CD14-positive monocyte (primary cell): ENCODE data around the gene CELF2. TPM values are rescaled to one million over a fixed set of nuclear protein-coding genes. Genes with fewer than 3 reads are reported as not detected.

Source experiments
- DNase-seq, 3 donors: peaks; one replicate each; pipeline ENCODE4 v3.0.0-alpha.2; 2011 to 2022
- H2AFZ ChIP-seq: 2 replicates; pipeline ENCODE4 v1.6.0; 2012; ENCODE audit warnings: mild to moderate bottlenecking, low read depth, low read length, inconsistent platforms; ENCODE audit not compliant: insufficient read depth, poor library complexity, severe bottlenecking
- H3K27ac ChIP-seq, 2 donors: 1 replicate in 1 of 2; 2 replicates in 1 of 2; pipeline ENCODE4 v1.5.1; 2012 to 2013; ENCODE audit warnings: low read length in 2 of 2, control low read depth in 1 of 2, inconsistent platforms in 1 of 2, low read depth in 1 of 2, mild to moderate bottlenecking in 1 of 2
- H3K27me3 ChIP-seq, 2 donors: one replicate each; pipeline versions ENCODE4 v1.6.0 to v1.6.1; 2011 to 2013; ENCODE audit warnings: low read length in 2 of 2; ENCODE audit not compliant: control insufficient read depth in 2 of 2, insufficient read depth in 2 of 2
- H3K36me3 ChIP-seq, 2 donors: replicated peaks in 1 of 2; 1 replicate in 1 of 2; 2 replicates in 1 of 2; pipeline versions ENCODE4 v1.5.1 to v1.6.1; 2012 to 2013; ENCODE audit warnings: low read length in 2 of 2, control low read depth in 1 of 2, inconsistent platforms in 1 of 2, mild to moderate bottlenecking in 1 of 2; ENCODE audit not compliant: insufficient read depth in 2 of 2, control insufficient read depth in 1 of 2
- H3K4me1 ChIP-seq, 2 donors: 1 replicate in 1 of 2; 2 replicates in 1 of 2; pipeline versions ENCODE4 v1.5.1 to v1.6.1; 2012 to 2013; ENCODE audit warnings: low read length in 2 of 2, control low read depth in 1 of 2, inconsistent platforms in 1 of 2, mild to moderate bottlenecking in 1 of 2, moderate library complexity in 1 of 2; ENCODE audit not compliant: insufficient read depth in 2 of 2, control insufficient read depth in 1 of 2
- H3K4me2 ChIP-seq: replicated peaks from 2 replicates; pipeline ENCODE3; 2012; ENCODE audit warnings: low read length, moderate library complexity, mild to moderate bottlenecking; ENCODE audit not compliant: poor library complexity, severe bottlenecking; ENCODE audit errors: extremely low read depth
- H3K4me3 ChIP-seq, 3 experiments: fragments of 200-600 bp in 1 of 3; sonication (generic) in 1 of 3; replicated peaks in 1 of 3; 1 replicate in 2 of 3; 2 replicates in 1 of 3; pipeline ENCODE4 v1.5.1; 2011 to 2013; ENCODE audit warnings: low read length in 3 of 3, mild to moderate bottlenecking in 3 of 3, control low read depth in 2 of 3, low read depth in 2 of 3, inconsistent platforms in 1 of 3, moderate library complexity in 1 of 3
- H3K79me2 ChIP-seq: 2 replicates; pipeline ENCODE4 v1.6.0; 2012; ENCODE audit warnings: mild to moderate bottlenecking, control low read depth, inconsistent platforms, low read length, moderate library complexity; ENCODE audit not compliant: insufficient read depth
- H3K9ac ChIP-seq: 2 replicates; pipeline ENCODE4 v1.6.0; 2017; ENCODE audit warnings: low read length, mild to moderate bottlenecking; ENCODE audit not compliant: insufficient read depth, poor library complexity, severe bottlenecking
- H3K9me3 ChIP-seq, 2 donors: replicated peaks in 1 of 2; 1 replicate in 1 of 2; 2 replicates in 1 of 2; pipeline versions ENCODE4 v1.5.1 to v1.6.1; 2012 to 2013; ENCODE audit warnings: low read length in 2 of 2, control low read depth in 1 of 2; ENCODE audit not compliant: control insufficient read depth in 1 of 2, insufficient read depth in 1 of 2
- H4K20me1 ChIP-seq: 2 replicates; pipeline ENCODE4 v1.6.0; 2012; ENCODE audit warnings: mild to moderate bottlenecking, low read length, control low read depth, moderate library complexity; ENCODE audit not compliant: insufficient read depth
- H3K27ac Mint-ChIP-seq, 7 donors: one replicate each; pipeline ENCODE4 v1.8.0; 2020; ENCODE audit warnings: mild to moderate bottlenecking in 7 of 7, mixed read lengths in 7 of 7, moderate library complexity in 6 of 7, inconsistent platforms in 2 of 7
- H3K27me3 Mint-ChIP-seq, 3 donors: one replicate each; pipeline ENCODE4 v1.8.0; 2021 to 2022; ENCODE audit warnings: low read depth in 3 of 3, mild to moderate bottlenecking in 3 of 3, mixed read lengths in 3 of 3, moderate library complexity in 3 of 3, inconsistent platforms in 1 of 3
- H3K36me3 Mint-ChIP-seq, 2 donors: one replicate each; pipeline ENCODE4 v1.8.0; 2020; ENCODE audit warnings: mixed read lengths in 2 of 2, inconsistent platforms in 1 of 2, mild to moderate bottlenecking in 1 of 2
- H3K4me1 Mint-ChIP-seq: one replicate; pipeline ENCODE4 v1.8.0; 2020; ENCODE audit warnings: mild to moderate bottlenecking, mixed read lengths
- H3K4me3 Mint-ChIP-seq, 2 donors: one replicate each; pipeline ENCODE4 v1.8.0; 2020; ENCODE audit warnings: mild to moderate bottlenecking in 2 of 2, mixed read lengths in 2 of 2, moderate library complexity in 1 of 2
- H3K9me3 Mint-ChIP-seq, 7 donors: one replicate each; pipeline ENCODE4 v1.8.0; 2020 to 2022; ENCODE audit warnings: mixed read lengths in 7 of 7, mild to moderate bottlenecking in 6 of 7, moderate library complexity in 6 of 7, inconsistent platforms in 2 of 7
- CTCF ChIP-seq: fragments of 200-600 bp; IDR thresholded peaks from one replicate; pipeline ENCODE4 v1.8.0; 2022; ENCODE audit warnings: antibody characterized with exemption, mild to moderate bottlenecking
- WGBS: methylation state at CpG from one replicate; pipeline ENCODE4 v1.1.5; 2013; ENCODE audit warnings: missing lambda C conversion rate; ENCODE audit not compliant: insufficient coverage; 5-methylcytosine and 5-hydroxymethylcytosine counted together
- intact Hi-C, 2 donors: fragments of 100-400 bp; cut with micrococcal nuclease; formaldehyde crosslinking; loops; one replicate each; pipeline versions ENCODE4 v1.15.0 to v1.15.1; 2023
- polyA plus RNA-seq, 3 donors: library from polyadenylated mRNA; depleted of rRNA in 1 of 3; unstranded in 2 of 3; stranded (reverse) in 1 of 3; fragments of 300-500 nt in 2 of 3; fragments of >200 nt in 1 of 3; fragmentation: Illumina TruSeq in 2 of 3; gene quantifications; 1 replicate in 2 of 3; 2 replicates in 1 of 3; pipeline ENCODE4 v1.2.3, GENCODE V29; 2012 to 2021

The CELF2 gene
- polyA plus RNA-seq, 3 donors, result 53.5 to 93.3 (median 80.5) TPM

DNA sequence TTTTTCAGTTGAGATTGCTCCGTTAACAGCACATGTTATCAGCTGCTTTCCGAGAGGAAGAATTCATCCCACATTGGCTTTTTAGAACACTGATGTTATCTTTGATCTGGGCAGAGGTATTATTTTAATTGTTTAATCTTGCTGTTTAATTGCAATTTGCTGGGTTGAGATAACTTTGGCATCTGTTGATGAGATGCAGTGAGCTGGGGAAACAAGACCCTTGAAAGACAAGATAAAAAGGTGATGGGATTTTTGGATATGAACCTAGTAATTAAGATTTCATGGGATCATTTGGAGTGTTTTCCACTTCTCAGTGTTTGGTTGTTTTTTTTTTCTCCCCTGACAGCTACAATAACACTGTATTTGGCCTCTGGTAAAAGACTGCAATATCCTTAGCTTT, 4.5 kb downstream of the CELF2 start:
- H3K4me1 ChIP-seq, result peaks cover 7 to 14% of the 10 kb centered on the region in 2 donors
- no peak overlapping the region for H3K4me3 ChIP-seq
- DNase-seq, result no peak
- H3K9me3 ChIP-seq, result peaks cover 0 to 6% of the 10 kb centered on the region in 2 donors
- no peak overlapping the region for H3K9ac ChIP-seq
- no peaks in the 10 kb centered on the region for H4K20me1 ChIP-seq
- Mint-ChIP-seq H3K27ac (no peak overlapping the region), H3K36me3 (no peaks in the 10 kb centered on the region), H3K4me1 (peaks cover 9% of the 10 kb centered on the region), H3K9me3 (peaks cover 0 to 10% (median 6%) of the 10 kb centered on the region in 7 donors), H3K27me3 (peaks cover 53 to 66% (median 55%) of the 10 kb centered on the region in 3 donors), H3K4me3 (peak overlapping the region in 1 of 2 donors; percentile 37)
- intact Hi-C loops, result no loop called here
- no peak overlapping the region for H3K4me2 ChIP-seq
- no peaks in the 10 kb centered on the region for H3K36me3 ChIP-seq
- TF ChIP-seq CTCF, result no peak
- H3K79me2 ChIP-seq, result no peaks in the 10 kb centered on the region
- H3K27ac ChIP-seq, result no peak overlapping the region
- WGBS, result 100% methylated on average over 2 of the region's 2 CpGs
- no peak overlapping the region for H2AFZ ChIP-seq
- peaks cover 56 to 59% of the 10 kb centered on the region in 2 donors for H3K27me3 ChIP-seq

DNA sequence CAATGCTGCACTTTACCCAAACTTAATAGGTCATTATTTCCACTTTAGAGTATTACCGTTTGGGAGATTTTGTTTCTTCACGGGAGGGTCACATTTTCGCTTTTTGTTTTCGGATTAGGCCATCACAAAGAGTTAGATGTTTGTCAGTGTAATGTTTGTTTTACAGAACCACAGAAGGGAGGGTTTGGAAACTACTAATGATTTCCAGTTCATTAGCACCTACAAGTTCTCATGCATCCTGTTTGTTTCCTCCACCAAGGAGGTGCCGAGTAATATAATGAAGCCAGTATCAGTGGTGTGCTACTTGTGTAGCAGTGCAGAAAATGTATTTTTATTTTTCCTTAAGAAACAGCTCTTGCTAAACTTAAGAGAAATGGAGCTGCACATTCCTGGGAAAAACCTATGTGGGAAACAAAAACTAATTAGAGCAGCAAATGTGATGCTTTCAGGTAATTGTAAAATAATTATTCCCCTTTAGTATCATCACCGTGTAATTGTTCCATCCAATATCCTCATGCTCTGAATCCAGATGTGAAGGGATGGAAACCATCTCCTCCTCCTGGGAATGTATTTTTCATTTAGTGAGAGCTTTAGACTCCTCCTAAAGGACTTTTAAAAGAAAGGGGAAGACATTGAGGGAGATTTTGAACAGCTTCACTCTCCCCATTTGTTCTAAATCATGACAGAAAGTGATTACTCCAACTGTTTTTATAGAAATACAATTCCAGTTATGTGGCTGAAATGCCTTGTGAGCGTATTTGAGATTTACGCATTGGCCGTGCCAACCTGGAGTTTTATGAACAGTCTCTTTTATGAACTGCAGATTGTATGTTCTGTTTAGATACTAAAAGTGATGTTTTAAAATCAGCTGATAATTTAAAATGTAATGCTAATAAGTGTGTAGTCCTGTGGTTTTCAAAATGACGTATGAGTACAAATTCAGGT, 5.6 kb downstream of the CELF2 start:
- Histone ChIP-seq H3K36me3 (no peaks in the 10 kb centered on the region), H3K9me3 (peaks cover 0 to 6% of the 10 kb centered on the region in 2 donors), H2AFZ (no peak overlapping the region), H3K79me2 (no peaks in the 10 kb centered on the region), H3K27me3 (peaks cover 51 to 55% of the 10 kb centered on the region in 2 donors), H3K27ac (no peak overlapping the region), H3K4me1 (peaks cover 3 to 7% of the 10 kb centered on the region in 2 donors), H3K9ac (no peak overlapping the region), H3K4me2 (no peak overlapping the region), H3K4me3 (no peak overlapping the region), H4K20me1 (no peaks in the 10 kb centered on the region)
- DNase-seq, result no peak
- no peak for TF ChIP-seq CTCF
- Mint-ChIP-seq H3K27ac (no peak overlapping the region), H3K4me1 (peaks cover 7% of the 10 kb centered on the region), H3K27me3 (peaks cover 48 to 58% (median 52%) of the 10 kb centered on the region in 3 donors), H3K9me3 (peaks cover 0 to 10% (median 6%) of the 10 kb centered on the region in 7 donors), H3K4me3 (peak overlapping the region in 1 of 2 donors; percentile 74), H3K36me3 (no peaks in the 10 kb centered on the region)
- WGBS, result no CpG with 5 or more reads among the region's 10 CpGs
- intact Hi-C loops, result no loop called here
